HepG2 (cell line): Measurements from ENCODE around the gene C2CD3. TPM values are rescaled to one million over a fixed set of nuclear protein-coding genes. Genes with fewer than 3 reads are reported as not detected.

Experiments used
- ATAC-seq: fragments of 200-7000 bp; cut with Tn5 transposase; 3 replicates; pipeline ENCODE4 v1.9.1; 2020; ENCODE audit warnings: mild to moderate bottlenecking, moderate library complexity
- BruUV-seq: library from RNA; stranded (reverse); fragments of 400-500 nt; replicated peaks from 2 replicates; lab custom pipeline; 2021; lab: Mats Ljungman, UMichigan
- CTCF ChIA-PET: fragments of 300-600 bp; formaldehyde crosslinking; extraction: SDS; loops from one replicate; lab custom pipeline; 2021; ENCODE audit warnings: low total read pairs, inconsistent platforms, low intra/inter-chr PET ratio; lab: Yijun Ruan, JAX
- POLR2A ChIA-PET: fragments of 350-600 bp; sonication (Branson Sonifier 250); formaldehyde crosslinking; loops from one replicate; lab custom pipeline; 2020; ENCODE audit warnings: antibody characterized with exemption, inconsistent platforms; lab: Yijun Ruan, JAX
- DNase-seq: peaks from one replicate; pipeline ENCODE4 v3.0.0-alpha.2; 2015; ENCODE audit warnings: low spot score
- FAIRE-seq: peaks from 3 replicates; lab custom pipeline; 2011; peaks lifted over from hg19 to GRCh38; lab: Jason Lieb, UNC
- H2AFZ ChIP-seq: one replicate; pipeline ENCODE4 v1.6.1; 2011; ENCODE audit warnings: low read length, inconsistent platforms
- H3K27ac ChIP-seq: fragments of 300-600 bp; 3 replicates; pipeline ENCODE4 v1.8.0; 2011; ENCODE audit warnings: mixed run types, mild to moderate bottlenecking, mixed read lengths, low read length, inconsistent platforms; ENCODE audit not compliant: insufficient read depth; ENCODE audit errors: extremely low read length
- H3K27me3 ChIP-seq, 2 experiments: fragments of 200-600 bp in 1 of 2; 2 replicates in 1 of 2; 3 replicates in 1 of 2; pipeline versions ENCODE4 v1.6.0 to v1.8.0; 2011; ENCODE audit warnings: low read length in 2 of 2, mild to moderate bottlenecking in 2 of 2, moderate library complexity in 2 of 2, inconsistent platforms in 1 of 2; ENCODE audit not compliant: insufficient read depth in 2 of 2, control insufficient read depth in 1 of 2
- H3K36me3 ChIP-seq, 2 experiments: fragments of 200-600 bp in 1 of 2; replicated peaks in 1 of 2; 2 replicates in 1 of 2; 3 replicates in 1 of 2; pipeline versions ENCODE4 v1.5.1 to v1.8.0; 2011; ENCODE audit warnings: low read length in 2 of 2, inconsistent platforms in 1 of 2; ENCODE audit not compliant: insufficient read depth in 2 of 2, control insufficient read depth in 1 of 2
- H3K4me1 ChIP-seq: 2 replicates; pipeline ENCODE4 v1.5.1; 2012; ENCODE audit warnings: low read length, inconsistent platforms; ENCODE audit not compliant: insufficient read depth
- H3K4me2 ChIP-seq: 2 replicates; pipeline ENCODE4 v1.6.0; 2011; ENCODE audit warnings: low read depth, low read length, inconsistent platforms
- H3K4me3 ChIP-seq, 3 experiments: fragments of 200-600 bp in 1 of 3; sonication (generic), shearing (Covaris generic) in 1 of 3; replicated peaks in 1 of 3; 2 replicates each; pipeline ENCODE4 v1.5.1; 2011 to 2016; ENCODE audit warnings: low read length in 3 of 3, inconsistent platforms in 2 of 3, low read depth in 2 of 3, mild to moderate bottlenecking in 2 of 3, control low read depth in 1 of 3, mixed read lengths in 1 of 3; ENCODE audit not compliant: insufficient read depth in 1 of 3
- H3K79me2 ChIP-seq: one replicate; pipeline ENCODE4 v1.6.1; 2011; ENCODE audit warnings: low read length, inconsistent platforms; ENCODE audit not compliant: insufficient read depth
- H3K9ac ChIP-seq: 2 replicates; pipeline ENCODE4 v1.6.0; 2011; ENCODE audit warnings: mild to moderate bottlenecking, low read depth, low read length, inconsistent platforms; ENCODE audit not compliant: insufficient read depth
- H3K9me3 ChIP-seq: 2 replicates; pipeline ENCODE4 v1.5.1; 2012; ENCODE audit warnings: mild to moderate bottlenecking, low read length
- H4K20me1 ChIP-seq: 2 replicates; pipeline ENCODE4 v1.6.0; 2011; ENCODE audit warnings: inconsistent platforms, mild to moderate bottlenecking, low read length, moderate library complexity; ENCODE audit not compliant: insufficient read depth
- CREB1 ChIP-seq, 2 experiments: fragments of 450-650 bp in 1 of 2; IDR thresholded peaks; 2 replicates each; pipeline ENCODE4 v1.6.1; 2016 to 2017; ENCODE audit warnings: control low read depth in 1 of 2, mild to moderate bottlenecking in 1 of 2, missing compliant biosample characterization in 1 of 2, missing genetic modification characterization in 1 of 2
- EHMT2 ChIP-seq: fragments of 200-600 bp; sonication (generic); IDR thresholded peaks from 2 replicates; pipeline ENCODE4 v1.7.0; 2017; ENCODE audit warnings: antibody characterized with exemption, low read depth, low read length, borderline replicate concordance
- MXD4 ChIP-seq: IDR thresholded peaks from 2 replicates; pipeline ENCODE4 v1.6.1; 2016; ENCODE audit warnings: mild to moderate bottlenecking, missing biosample characterization, missing genetic modification reagents
- WGBS: methylation state at CpG from one replicate; pipeline ENCODE4 v1.1.6; 2017; ENCODE audit warnings: low lambda C conversion rate; 5-methylcytosine and 5-hydroxymethylcytosine counted together
- in situ Hi-C: cut with HindIII; loops from 2 replicates; pipeline ENCODE4 v1.10.0; 2017; ENCODE audit warnings: low pct_unique_long_range_greater_than_20kb; ENCODE audit not compliant: extremely low pct_ligation_motif_present
- intact Hi-C: fragments of 100-400 bp; cut with micrococcal nuclease; formaldehyde crosslinking; loops from one replicate; pipeline ENCODE4 v1.10.0; 2022; ENCODE audit not compliant: unreplicated experiment
- polyA plus RNA-seq, 8 experiments: library from polyadenylated mRNA; depleted of rRNA in 3 of 8; stranded (reverse) in 7 of 8; unstranded in 1 of 8; fragments of >200 nt; fragmentation: Illumina TruSeq in 4 of 8; extraction: Trizol in 4 of 8; gene quantifications; 2 replicates each; pipeline versions ENCODE4 v1.2.1 to v1.2.3, GENCODE V29; 2011 to 2016; ENCODE audit warnings: low read depth in 4 of 8, missing spikeins in 1 of 8, mixed read lengths in 1 of 8; ENCODE audit not compliant: insufficient read depth in 1 of 8
- total RNA-seq, 5 experiments: library from RNA; depleted of rRNA; stranded (reverse); fragments of >200 nt; fragmentation: Illumina TruSeq; extraction: Trizol; gene quantifications; 2 replicates each; pipeline ENCODE4 v1.2.3, GENCODE V29; 2016; ENCODE audit warnings: low read depth in 1 of 5
- TF ChIP-seq, protein P1 (sequence below): IDR thresholded peaks from 2 replicates; pipeline ENCODE4 v1.6.1; 2016; ENCODE audit warnings: low read depth
- TF ChIP-seq, protein P2 (sequence below): sonication (generic); formaldehyde crosslinking; IDR thresholded peaks from 2 replicates; pipeline ENCODE4 v1.5.1; 2020; ENCODE audit warnings: mild to moderate bottlenecking, missing genetic modification reagents, moderate library complexity

C2CD3 gene
- total and polyA plus RNA-seq, 2 of the 13 experiments (the other 11 are each of a cell fraction or from before 2014, with no cell fraction given): 5.5 to 6.4 TPM

DNA sequence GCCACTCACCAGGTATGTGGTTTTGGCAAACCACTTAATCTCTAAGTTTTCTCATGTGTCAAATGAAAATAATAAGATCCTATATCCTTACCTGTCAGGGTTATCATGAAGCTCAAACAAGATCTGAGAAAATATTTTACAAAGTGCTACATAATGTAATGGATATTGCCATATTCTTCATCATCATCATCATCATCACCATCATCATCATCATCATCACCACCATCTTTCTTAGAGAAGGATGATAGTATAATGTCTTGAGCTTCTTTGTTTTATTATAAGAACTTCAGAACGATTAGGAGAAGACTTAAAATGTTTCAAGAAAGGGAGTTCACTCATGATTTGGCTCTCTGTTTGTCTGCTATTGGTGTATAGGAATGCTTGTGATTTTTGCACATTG, 89.4 kb downstream of the C2CD3 start:
- Histone ChIP-seq H2AFZ (no peak overlapping the region), H4K20me1 (no peaks in the 10 kb centered on the region), H3K27me3 (no peaks in the 10 kb centered on the region), H3K79me2 (no peaks in the 10 kb centered on the region), H3K9ac (no peak overlapping the region), H3K4me3 (no peak overlapping the region), H3K27ac (no peak overlapping the region), H3K4me2 (no peak overlapping the region), H3K36me3 (peaks cover 3 to 7% of the 10 kb centered on the region in 2 experiments; a peak in 2 of 5 replicates), H3K9me3 (no peaks in the 10 kb centered on the region), H3K4me1 (peaks cover 20% of the 10 kb centered on the region)
- ATAC-seq: no peak
- BruUV-seq: no TSS peak
- ChIA-PET POLR2A (no interaction called here), CTCF (no interaction called here)
- DNase-seq: no peak
- intact Hi-C loops (no loop called here), in situ Hi-C loops (no loop called here)
- 67% methylated on average over 1 of the region's 1 CpG for WGBS
- no peak for TF ChIP-seq MXD4 (CRISPR knock-in tag)
- peak; percentile 59 for TF ChIP-seq CREB1 (IDR thresholded peaks at IDR 0.05)
- no peak for TF ChIP-seq CREB1 (CRISPR knock-in tag; IDR thresholded peaks at IDR 0.05)
- TF ChIP-seq, protein P1, sequence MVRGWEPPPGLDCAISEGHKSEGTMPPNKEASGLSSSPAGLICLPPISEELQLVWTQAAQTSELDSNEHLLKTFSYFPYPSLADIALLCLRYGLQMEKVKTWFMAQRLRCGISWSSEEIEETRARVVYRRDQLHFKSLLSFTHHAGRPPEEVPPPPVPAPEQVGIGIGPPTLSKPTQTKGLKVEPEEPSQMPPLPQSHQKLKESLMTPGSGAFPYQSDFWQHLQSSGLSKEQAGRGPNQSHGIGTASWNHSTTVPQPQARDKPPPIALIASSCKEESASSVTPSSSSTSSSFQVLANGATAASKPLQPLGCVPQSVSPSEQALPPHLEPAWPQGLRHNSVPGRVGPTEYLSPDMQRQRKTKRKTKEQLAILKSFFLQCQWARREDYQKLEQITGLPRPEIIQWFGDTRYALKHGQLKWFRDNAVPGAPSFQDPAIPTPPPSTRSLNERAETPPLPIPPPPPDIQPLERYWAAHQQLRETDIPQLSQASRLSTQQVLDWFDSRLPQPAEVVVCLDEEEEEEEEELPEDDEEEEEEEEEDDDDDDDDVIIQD (CRISPR knock-in tag): no peak
- TF ChIP-seq, protein P2, sequence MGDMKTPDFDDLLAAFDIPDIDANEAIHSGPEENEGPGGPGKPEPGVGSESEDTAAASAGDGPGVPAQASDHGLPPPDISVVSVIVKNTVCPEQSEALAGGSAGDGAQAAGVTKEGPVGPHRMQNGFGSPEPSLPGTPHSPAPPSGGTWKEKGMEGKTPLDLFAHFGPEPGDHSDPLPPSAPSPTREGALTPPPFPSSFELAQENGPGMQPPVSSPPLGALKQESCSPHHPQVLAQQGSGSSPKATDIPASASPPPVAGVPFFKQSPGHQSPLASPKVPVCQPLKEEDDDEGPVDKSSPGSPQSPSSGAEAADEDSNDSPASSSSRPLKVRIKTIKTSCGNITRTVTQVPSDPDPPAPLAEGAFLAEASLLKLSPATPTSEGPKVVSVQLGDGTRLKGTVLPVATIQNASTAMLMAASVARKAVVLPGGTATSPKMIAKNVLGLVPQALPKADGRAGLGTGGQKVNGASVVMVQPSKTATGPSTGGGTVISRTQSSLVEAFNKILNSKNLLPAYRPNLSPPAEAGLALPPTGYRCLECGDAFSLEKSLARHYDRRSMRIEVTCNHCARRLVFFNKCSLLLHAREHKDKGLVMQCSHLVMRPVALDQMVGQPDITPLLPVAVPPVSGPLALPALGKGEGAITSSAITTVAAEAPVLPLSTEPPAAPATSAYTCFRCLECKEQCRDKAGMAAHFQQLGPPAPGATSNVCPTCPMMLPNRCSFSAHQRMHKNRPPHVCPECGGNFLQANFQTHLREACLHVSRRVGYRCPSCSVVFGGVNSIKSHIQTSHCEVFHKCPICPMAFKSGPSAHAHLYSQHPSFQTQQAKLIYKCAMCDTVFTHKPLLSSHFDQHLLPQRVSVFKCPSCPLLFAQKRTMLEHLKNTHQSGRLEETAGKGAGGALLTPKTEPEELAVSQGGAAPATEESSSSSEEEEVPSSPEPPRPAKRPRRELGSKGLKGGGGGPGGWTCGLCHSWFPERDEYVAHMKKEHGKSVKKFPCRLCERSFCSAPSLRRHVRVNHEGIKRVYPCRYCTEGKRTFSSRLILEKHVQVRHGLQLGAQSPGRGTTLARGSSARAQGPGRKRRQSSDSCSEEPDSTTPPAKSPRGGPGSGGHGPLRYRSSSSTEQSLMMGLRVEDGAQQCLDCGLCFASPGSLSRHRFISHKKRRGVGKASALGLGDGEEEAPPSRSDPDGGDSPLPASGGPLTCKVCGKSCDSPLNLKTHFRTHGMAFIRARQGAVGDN (CRISPR knock-in tag): no peak
- no peak for TF ChIP-seq EHMT2
- FAIRE-seq: no peak
